HepG2 (cell line): Measurements from ENCODE around the gene ZNF597. TPM values are rescaled to one million over a fixed set of nuclear protein-coding genes. Genes with fewer than 3 reads are reported as not detected.

Source experiments
- ARNT2 ChIP-seq: sonication (generic); formaldehyde crosslinking; IDR thresholded peaks from 2 replicates; pipeline ENCODE4 v1.8.0; 2022; ENCODE audit warnings: mild to moderate bottlenecking, low read depth, missing genetic modification reagents, moderate library complexity
- MBNL3 ChIP-seq: fragments of 250-450 bp; sonication (Bioruptor Pico); conservative IDR thresholded peaks from 2 replicates; pipeline ENCODE4 v1.8.0; 2022; ENCODE audit warnings: mild to moderate bottlenecking, inconsistent platforms
- PBX2 ChIP-seq: IDR thresholded peaks from 2 replicates; pipeline ENCODE4 v1.6.1; 2016; ENCODE audit warnings: control low read depth
- ZNF549 ChIP-seq: sonication (generic); formaldehyde crosslinking; IDR thresholded peaks from 2 replicates; pipeline ENCODE4 v1.5.0; 2020; ENCODE audit warnings: missing genetic modification reagents
- polyA plus RNA-seq, 8 experiments: library from polyadenylated mRNA; depleted of rRNA in 3 of 8; stranded (reverse) in 7 of 8; unstranded in 1 of 8; fragments of >200 nt; fragmentation: Illumina TruSeq in 4 of 8; extraction: Trizol in 4 of 8; gene quantifications; 2 replicates each; pipeline versions ENCODE4 v1.2.1 to v1.2.3, GENCODE V29; 2011 to 2016; ENCODE audit warnings: low read depth in 4 of 8, missing spikeins in 1 of 8, mixed read lengths in 1 of 8; ENCODE audit not compliant: insufficient read depth in 1 of 8
- total RNA-seq, 5 experiments: library from RNA; depleted of rRNA; stranded (reverse); fragments of >200 nt; fragmentation: Illumina TruSeq; extraction: Trizol; gene quantifications; 2 replicates each; pipeline ENCODE4 v1.2.3, GENCODE V29; 2016; ENCODE audit warnings: low read depth in 1 of 5
- TF ChIP-seq, protein P1 (sequence below), 2 experiments: fragments of 450-650 bp in 1 of 2; sonication (generic) in 1 of 2; formaldehyde crosslinking in 1 of 2; IDR thresholded peaks; 2 replicates each; pipeline versions ENCODE4 v1.6.1 to v1.8.0; 2016 to 2022; ENCODE audit warnings: antibody characterized with exemption in 1 of 2, mild to moderate bottlenecking in 1 of 2, missing genetic modification reagents in 1 of 2
- TF ChIP-seq, protein P2 (sequence below): sonication (generic); formaldehyde crosslinking; conservative IDR thresholded peaks from 2 replicates; pipeline ENCODE4 v1.5.0; 2020; ENCODE audit warnings: missing genetic modification reagents
- TF ChIP-seq, protein P3 (sequence below): sonication (generic); formaldehyde crosslinking; IDR thresholded peaks from 2 replicates; pipeline ENCODE4 v1.4.0; 2020; ENCODE audit warnings: missing genetic modification reagents, borderline replicate concordance
- TF ChIP-seq, protein P4 (sequence below): sonication (generic); formaldehyde crosslinking; IDR thresholded peaks from 2 replicates; pipeline ENCODE4 v1.8.0; 2022; ENCODE audit warnings: missing genetic modification reagents, low read depth, mild to moderate bottlenecking, borderline replicate concordance

The ZNF597 gene
- total and polyA plus RNA-seq, 2 of the 13 experiments (the other 11 are each of a cell fraction or from before 2014, with no cell fraction given): 1.3 to 2.4 TPM

DNA sequence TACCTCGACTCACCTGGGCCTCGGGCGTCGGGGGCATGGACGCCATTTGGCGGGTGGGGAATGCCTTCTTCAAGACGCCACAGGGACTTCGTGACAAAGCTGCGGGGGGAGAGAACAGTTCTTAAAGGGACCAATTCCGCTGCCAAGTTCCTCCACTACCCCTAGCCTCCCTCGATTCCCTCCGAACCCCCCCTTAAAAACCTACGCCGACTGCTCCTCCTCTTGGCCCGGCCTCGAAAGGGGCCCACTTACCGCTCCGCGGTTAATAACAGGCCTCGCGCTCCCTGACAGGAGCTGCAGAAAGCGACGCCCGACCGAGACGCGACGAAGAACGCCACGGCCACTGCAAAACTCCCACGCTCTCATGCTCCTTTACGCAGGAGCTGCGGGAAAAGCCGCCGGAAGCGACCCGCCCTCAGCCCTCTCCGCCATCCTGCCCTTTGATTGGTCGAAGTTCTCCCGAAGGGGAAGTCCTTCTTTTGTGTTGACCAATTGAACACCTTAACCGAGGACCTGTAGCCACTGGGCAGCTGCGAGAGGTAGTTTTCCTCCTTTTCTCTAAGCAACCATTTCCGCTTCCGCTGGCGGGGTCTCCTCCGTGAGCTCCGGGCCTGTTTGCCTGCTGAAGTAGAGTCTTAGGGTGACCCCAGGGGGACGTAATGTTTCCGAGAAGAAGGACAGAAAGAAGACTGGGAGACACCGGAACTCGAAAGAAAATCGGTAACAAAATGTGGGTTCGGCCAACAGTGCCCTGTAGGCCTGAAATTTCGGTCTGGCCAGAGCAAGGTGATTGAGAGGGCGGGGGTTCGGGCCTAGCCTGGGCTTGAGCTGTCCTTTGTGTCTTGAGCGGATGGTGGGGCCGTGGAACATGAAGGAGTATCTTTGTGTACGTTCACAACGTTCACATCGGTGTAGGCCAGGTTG is at the start of gene ZNF597, which contains the start of gene NAA60 (continued):
- TF ChIP-seq, protein P1, sequence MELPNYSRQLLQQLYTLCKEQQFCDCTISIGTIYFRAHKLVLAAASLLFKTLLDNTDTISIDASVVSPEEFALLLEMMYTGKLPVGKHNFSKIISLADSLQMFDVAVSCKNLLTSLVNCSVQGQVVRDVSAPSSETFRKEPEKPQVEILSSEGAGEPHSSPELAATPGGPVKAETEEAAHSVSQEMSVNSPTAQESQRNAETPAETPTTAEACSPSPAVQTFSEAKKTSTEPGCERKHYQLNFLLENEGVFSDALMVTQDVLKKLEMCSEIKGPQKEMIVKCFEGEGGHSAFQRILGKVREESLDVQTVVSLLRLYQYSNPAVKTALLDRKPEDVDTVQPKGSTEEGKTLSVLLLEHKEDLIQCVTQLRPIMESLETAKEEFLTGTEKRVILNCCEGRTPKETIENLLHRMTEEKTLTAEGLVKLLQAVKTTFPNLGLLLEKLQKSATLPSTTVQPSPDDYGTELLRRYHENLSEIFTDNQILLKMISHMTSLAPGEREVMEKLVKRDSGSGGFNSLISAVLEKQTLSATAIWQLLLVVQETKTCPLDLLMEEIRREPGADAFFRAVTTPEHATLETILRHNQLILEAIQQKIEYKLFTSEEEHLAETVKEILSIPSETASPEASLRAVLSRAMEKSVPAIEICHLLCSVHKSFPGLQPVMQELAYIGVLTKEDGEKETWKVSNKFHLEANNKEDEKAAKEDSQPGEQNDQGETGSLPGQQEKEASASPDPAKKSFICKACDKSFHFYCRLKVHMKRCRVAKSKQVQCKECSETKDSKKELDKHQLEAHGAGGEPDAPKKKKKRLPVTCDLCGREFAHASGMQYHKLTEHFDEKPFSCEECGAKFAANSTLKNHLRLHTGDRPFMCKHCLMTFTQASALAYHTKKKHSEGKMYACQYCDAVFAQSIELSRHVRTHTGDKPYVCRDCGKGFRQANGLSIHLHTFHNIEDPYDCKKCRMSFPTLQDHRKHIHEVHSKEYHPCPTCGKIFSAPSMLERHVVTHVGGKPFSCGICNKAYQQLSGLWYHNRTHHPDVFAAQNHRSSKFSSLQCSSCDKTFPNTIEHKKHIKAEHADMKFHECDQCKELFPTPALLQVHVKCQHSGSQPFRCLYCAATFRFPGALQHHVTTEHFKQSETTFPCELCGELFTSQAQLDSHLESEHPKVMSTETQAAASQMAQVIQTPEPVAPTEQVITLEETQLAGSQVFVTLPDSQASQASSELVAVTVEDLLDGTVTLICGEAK (IDR thresholded peaks at IDR 0.05): peak; percentile 25; the same call in 1 of the 2 replicates
- TF ChIP-seq, protein P1 (CRISPR knock-in tag; IDR thresholded peaks at IDR 0.05): no peak
- TF ChIP-seq, protein P2, sequence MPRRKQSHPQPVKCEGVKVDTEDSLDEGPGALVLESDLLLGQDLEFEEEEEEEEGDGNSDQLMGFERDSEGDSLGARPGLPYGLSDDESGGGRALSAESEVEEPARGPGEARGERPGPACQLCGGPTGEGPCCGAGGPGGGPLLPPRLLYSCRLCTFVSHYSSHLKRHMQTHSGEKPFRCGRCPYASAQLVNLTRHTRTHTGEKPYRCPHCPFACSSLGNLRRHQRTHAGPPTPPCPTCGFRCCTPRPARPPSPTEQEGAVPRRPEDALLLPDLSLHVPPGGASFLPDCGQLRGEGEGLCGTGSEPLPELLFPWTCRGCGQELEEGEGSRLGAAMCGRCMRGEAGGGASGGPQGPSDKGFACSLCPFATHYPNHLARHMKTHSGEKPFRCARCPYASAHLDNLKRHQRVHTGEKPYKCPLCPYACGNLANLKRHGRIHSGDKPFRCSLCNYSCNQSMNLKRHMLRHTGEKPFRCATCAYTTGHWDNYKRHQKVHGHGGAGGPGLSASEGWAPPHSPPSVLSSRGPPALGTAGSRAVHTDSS: no peak
- no peak for TF ChIP-seq PBX2 (CRISPR knock-in tag)
- TF ChIP-seq, protein P3, sequence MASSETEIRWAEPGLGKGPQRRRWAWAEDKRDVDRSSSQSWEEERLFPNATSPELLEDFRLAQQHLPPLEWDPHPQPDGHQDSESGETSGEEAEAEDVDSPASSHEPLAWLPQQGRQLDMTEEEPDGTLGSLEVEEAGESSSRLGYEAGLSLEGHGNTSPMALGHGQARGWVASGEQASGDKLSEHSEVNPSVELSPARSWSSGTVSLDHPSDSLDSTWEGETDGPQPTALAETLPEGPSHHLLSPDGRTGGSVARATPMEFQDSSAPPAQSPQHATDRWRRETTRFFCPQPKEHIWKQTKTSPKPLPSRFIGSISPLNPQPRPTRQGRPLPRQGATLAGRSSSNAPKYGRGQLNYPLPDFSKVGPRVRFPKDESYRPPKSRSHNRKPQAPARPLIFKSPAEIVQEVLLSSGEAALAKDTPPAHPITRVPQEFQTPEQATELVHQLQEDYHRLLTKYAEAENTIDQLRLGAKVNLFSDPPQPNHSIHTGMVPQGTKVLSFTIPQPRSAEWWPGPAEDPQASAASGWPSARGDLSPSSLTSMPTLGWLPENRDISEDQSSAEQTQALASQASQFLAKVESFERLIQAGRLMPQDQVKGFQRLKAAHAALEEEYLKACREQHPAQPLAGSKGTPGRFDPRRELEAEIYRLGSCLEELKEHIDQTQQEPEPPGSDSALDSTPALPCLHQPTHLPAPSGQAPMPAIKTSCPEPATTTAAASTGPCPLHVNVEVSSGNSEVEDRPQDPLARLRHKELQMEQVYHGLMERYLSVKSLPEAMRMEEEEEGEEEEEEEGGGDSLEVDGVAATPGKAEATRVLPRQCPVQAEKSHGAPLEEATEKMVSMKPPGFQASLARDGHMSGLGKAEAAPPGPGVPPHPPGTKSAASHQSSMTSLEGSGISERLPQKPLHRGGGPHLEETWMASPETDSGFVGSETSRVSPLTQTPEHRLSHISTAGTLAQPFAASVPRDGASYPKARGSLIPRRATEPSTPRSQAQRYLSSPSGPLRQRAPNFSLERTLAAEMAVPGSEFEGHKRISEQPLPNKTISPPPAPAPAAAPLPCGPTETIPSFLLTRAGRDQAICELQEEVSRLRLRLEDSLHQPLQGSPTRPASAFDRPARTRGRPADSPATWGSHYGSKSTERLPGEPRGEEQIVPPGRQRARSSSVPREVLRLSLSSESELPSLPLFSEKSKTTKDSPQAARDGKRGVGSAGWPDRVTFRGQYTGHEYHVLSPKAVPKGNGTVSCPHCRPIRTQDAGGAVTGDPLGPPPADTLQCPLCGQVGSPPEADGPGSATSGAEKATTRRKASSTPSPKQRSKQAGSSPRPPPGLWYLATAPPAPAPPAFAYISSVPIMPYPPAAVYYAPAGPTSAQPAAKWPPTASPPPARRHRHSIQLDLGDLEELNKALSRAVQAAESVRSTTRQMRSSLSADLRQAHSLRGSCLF (CRISPR knock-in tag): no peak
- TF ChIP-seq ZNF549: no peak
- TF ChIP-seq, protein P4, sequence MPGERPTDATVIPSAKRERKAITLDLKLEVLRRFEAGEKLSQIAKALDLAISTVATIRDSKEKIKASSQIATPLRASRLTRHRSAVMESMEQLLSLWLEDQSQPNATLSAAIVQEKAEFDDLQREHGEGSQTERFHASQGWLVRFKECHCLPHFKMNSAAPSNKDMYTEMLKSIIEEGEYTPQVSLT (CRISPR knock-in tag): no peak
- peak; percentile 54; the same call in 1 of the 2 replicates for TF ChIP-seq ARNT2 (CRISPR knock-in tag)
- no peak for TF ChIP-seq MBNL3 (CRISPR knock-in tag)
